Stimulated activated CD4-positive, alpha-beta T cell treated with anti-CD3 and anti-CD28 coated beads, Interleukin-12 subunit alpha, Interleukin-12 subunit beta, amount 100 ng/mL, for 48 hours (primary cell): ENCODE results near the gene CYB5B.

Source experiments
- DNase-seq, 3 donors: peaks; one replicate each; pipeline ENCODE4 v3.0.0-alpha.2; 2020; ENCODE audit warnings: low read depth in 2 of 3, low spot score in 1 of 3

Gene CYB5B

GRCh38 chr16:69443927-69444631 lies 19.7 kb downstream of the CYB5B start:
- DNase-seq, result no peak

GRCh38 chr16:69444873-69445517 lies 20.6 kb downstream of the CYB5B start:
- DNase-seq, result no peak

GRCh38 chr16:69448470-69449193 lies 24.2 kb downstream of the CYB5B start:
- no peak for DNase-seq

- DNase-seq, result no peak
Measured at GRCh38 chr16:69451166-69451565, 26.7 kb downstream of the CYB5B start.

- DNase-seq, result no peak
Measured at GRCh38 chr16:69453936-69454335, 29.5 kb downstream of the CYB5B start.

GRCh38 chr16:69463876-69464275 lies 39.5 kb downstream of the CYB5B start:
- no peak for DNase-seq

- DNase-seq, result no peak
Measured at GRCh38 chr16:69465083-69465721, 40.8 kb downstream of the CYB5B start.

GRCh38 chr16:69465881-69466280 lies 41.5 kb downstream of the CYB5B start:
- DNase-seq, result no peak

- no peak for DNase-seq
Measured at GRCh38 chr16:69466547-69466946, 42.1 kb downstream of the CYB5B start.

- DNase-seq, result no peak
Measured at GRCh38 chr16:69467080-69467479, 42.7 kb downstream of the CYB5B start.

- DNase-seq, result no peak
Measured at GRCh38 chr16:69467531-69468204, 43.2 kb downstream of the CYB5B start.

GRCh38 chr16:69469807-69470561 lies 45.6 kb downstream of the CYB5B start:
- peak; percentile 12 to 39 (median 25) for DNase-seq

GRCh38 chr16:69471121-69471520 lies 46.7 kb downstream of the CYB5B start:
- DNase-seq, result no peak

GRCh38 chr16:69474408-69474807 lies 50.0 kb downstream of the CYB5B start:
- no peak for DNase-seq

GRCh38 chr16:69476920-69477443 lies 52.6 kb downstream of the CYB5B start:
- no peak for DNase-seq

GRCh38 chr16:69477546-69477945 lies 53.1 kb downstream of the CYB5B start:
- DNase-seq, result no peak

GRCh38 chr16:69478685-69479084 lies 54.3 kb downstream of the CYB5B start:
- no peak for DNase-seq

GRCh38 chr16:69479775-69480174 lies 55.4 kb downstream of the CYB5B start:
- no peak for DNase-seq

- no peak for DNase-seq
Measured at GRCh38 chr16:69481901-69482341, 57.5 kb downstream of the CYB5B start.

- no peak for DNase-seq
Measured at GRCh38 chr16:69482410-69482991, 58.1 kb downstream of the CYB5B start.
